ENCODE results near the gene ALPK1.
"Not testable (repeated sequence)": the region's sequence is repeated elsewhere in the genome, so short reads cannot be mapped to it uniquely, and the experiment has no call there.

ALPK1 gene

GRCh38 chr4:112284166-112284565, 13.0 kb upstream of the ALPK1 start:
- no peak for DNase-seq

GRCh38 chr4:112284662-112285411, 12.3 kb upstream of the ALPK1 start:
- no peak for DNase-seq

- DNase-seq: no peak
Observed at GRCh38 chr4:112287258-112287989, 9.7 kb upstream of the ALPK1 start.

- DNase-seq: no peak
Observed at GRCh38 chr4:112288455-112288854, 8.7 kb upstream of the ALPK1 start.

- no peak for DNase-seq
Observed at GRCh38 chr4:112289407-112290253, 7.5 kb upstream of the ALPK1 start.

- no peak for DNase-seq
Observed at GRCh38 chr4:112290341-112290740, 6.8 kb upstream of the ALPK1 start.

GRCh38 chr4:112299721-112300120, 2.6 kb downstream of the ALPK1 start:
- DNase-seq: no peak

GRCh38 chr4:112302320-112303274, 5.4 kb downstream of the ALPK1 start:
- DNase-seq: no peak

- DNase-seq: not testable (repeated sequence)
Observed at GRCh38 chr4:112305477-112305876, 8.3 kb downstream of the ALPK1 start.

GRCh38 chr4:112309263-112309791, 12.2 kb downstream of the ALPK1 start:
- DNase-seq: peak in 1 of 51 donors; percentile 5

GRCh38 chr4:112311516-112311915, 14.3 kb downstream of the ALPK1 start:
- no peak for DNase-seq

GRCh38 chr4:112312610-112313239, 15.6 kb downstream of the ALPK1 start:
- no peak for DNase-seq

- DNase-seq: no peak
Observed at GRCh38 chr4:112315446-112315845, 18.3 kb downstream of the ALPK1 start.

GRCh38 chr4:112316360-112316759, 19.2 kb downstream of the ALPK1 start:
- DNase-seq: no peak

GRCh38 chr4:112318239-112319142, 21.3 kb downstream of the ALPK1 start:
- no peak for DNase-seq

- DNase-seq: peak in 21 of 51 donors; percentile 1 to 68 (median 19)
Observed at GRCh38 chr4:112321776-112322684, 24.9 kb downstream of the ALPK1 start.

GRCh38 chr4:112322866-112323265, 25.7 kb downstream of the ALPK1 start:
- no peak for DNase-seq

GRCh38 chr4:112325530-112325929, 28.4 kb downstream of the ALPK1 start:
- no peak for DNase-seq

Measured in hypothalamus (tissue), 51 donors.